ENCODE data around the gene HBEGF.

GRCh38 chr5:140363631-140364471 is 17.4 kb upstream of the HBEGF start:
- TF ChIP-seq CTCF (optimal IDR thresholded peaks at IDR 0.05 in 1 of 3, IDR thresholded peaks at IDR 0.05 in 1 of 3, conservative IDR thresholded peaks at IDR 0.05 in 1 of 3; ENCODE audit: extremely low read depth in 1 of 3, insufficient read depth in 2 of 3, low read length in 3 of 3) (no peak), EZH2 (IDR thresholded peaks at IDR 0.05; ENCODE audit: low read length) (no peak)

Data from keratinocyte (primary cell).